H9 (cell line): Measurements from ENCODE around the gene TNFAIP8L3. TPM values are rescaled to one million over a fixed set of nuclear protein-coding genes. Genes with fewer than 3 reads are reported as not detected.

Experiments used
- DNase-seq: peaks from one replicate; pipeline ENCODE4 v3.0.0-alpha.2; 2017
- H2AFZ ChIP-seq: one replicate; pipeline ENCODE4 v1.6.1; 2013; ENCODE audit warnings: mild to moderate bottlenecking, low read length, control low read depth, moderate library complexity
- H2AK5ac ChIP-seq: 2 replicates; pipeline ENCODE4 v1.6.1; 2013; ENCODE audit warnings: low read length, control low read depth, mixed read lengths; ENCODE audit not compliant: insufficient read length
- H2BK120ac ChIP-seq: one replicate; pipeline ENCODE4 v1.6.1; 2013; ENCODE audit warnings: low read depth, mild to moderate bottlenecking, low read length, control low read depth, inconsistent platforms; ENCODE audit not compliant: poor library complexity, severe bottlenecking
- H2BK12ac ChIP-seq: 2 replicates; pipeline ENCODE4 v1.6.1; 2013; ENCODE audit warnings: low read length, control low read depth, mixed read lengths, low read depth; ENCODE audit not compliant: insufficient read length
- H2BK15ac ChIP-seq: 2 replicates; pipeline ENCODE4 v1.6.1; 2013; ENCODE audit warnings: low read depth, low read length, control low read depth
- H2BK20ac ChIP-seq: one replicate; pipeline ENCODE4 v1.6.1; 2013; ENCODE audit warnings: low read depth, mild to moderate bottlenecking, low read length, control low read depth, inconsistent platforms; ENCODE audit not compliant: poor library complexity, severe bottlenecking
- H2BK5ac ChIP-seq: 2 replicates; pipeline ENCODE4 v1.6.1; 2013; ENCODE audit warnings: low read length, control low read depth, mixed read lengths; ENCODE audit not compliant: insufficient read length
- H3K14ac ChIP-seq: 2 replicates; pipeline ENCODE4 v1.6.1; 2013; ENCODE audit warnings: low read length, control low read depth; ENCODE audit not compliant: insufficient read depth
- H3K18ac ChIP-seq: 2 replicates; pipeline ENCODE4 v1.6.1; 2013; ENCODE audit warnings: low read depth, mild to moderate bottlenecking, mixed read lengths, low read length, control low read depth; ENCODE audit not compliant: insufficient read length
- H3K23ac ChIP-seq: 2 replicates; pipeline ENCODE4 v1.6.1; 2013; ENCODE audit warnings: low read length, control low read depth, mixed read lengths, low read depth; ENCODE audit not compliant: insufficient read length
- H3K23me2 ChIP-seq: 2 replicates; pipeline ENCODE4 v1.6.1; 2013; ENCODE audit warnings: low read depth, mild to moderate bottlenecking, mixed read lengths, low read length, control low read depth; ENCODE audit not compliant: insufficient read length, poor library complexity, severe bottlenecking
- H3K27ac ChIP-seq: 2 replicates; pipeline ENCODE4 v1.5.1; 2013; ENCODE audit warnings: low read length, control low read depth, mixed read lengths, low read depth; ENCODE audit not compliant: insufficient read length
- H3K27me3 ChIP-seq: 2 replicates; pipeline ENCODE4 v1.6.1; 2013; ENCODE audit warnings: low read length, control low read depth, inconsistent platforms; ENCODE audit not compliant: insufficient read depth
- H3K4ac ChIP-seq: 2 replicates; pipeline ENCODE4 v1.6.1; 2013; ENCODE audit warnings: low read depth, mild to moderate bottlenecking, control low read depth, inconsistent platforms, low read length, moderate library complexity
- H3K4me1 ChIP-seq: 2 replicates; pipeline ENCODE4 v1.6.1; 2013; ENCODE audit warnings: low read length, control low read depth, inconsistent platforms; ENCODE audit not compliant: insufficient read depth
- H3K4me2 ChIP-seq: 2 replicates; pipeline ENCODE4 v1.6.1; 2013; ENCODE audit warnings: low read length, control low read depth, mixed read lengths; ENCODE audit not compliant: insufficient read length, insufficient read depth
- H3K56ac ChIP-seq: 2 replicates; pipeline ENCODE4 v1.6.1; 2013; ENCODE audit warnings: low read depth, mild to moderate bottlenecking, mixed read lengths, low read length, control low read depth; ENCODE audit not compliant: insufficient read length
- H3K79me1 ChIP-seq: 2 replicates; pipeline ENCODE4 v1.6.1; 2013; ENCODE audit warnings: low read depth, mild to moderate bottlenecking, moderate library complexity, low read length, control low read depth, inconsistent platforms; ENCODE audit not compliant: insufficient read depth, poor library complexity, severe bottlenecking
- H3K79me2 ChIP-seq: 2 replicates; pipeline ENCODE4 v1.6.1; 2013; ENCODE audit warnings: low read length, control low read depth, inconsistent platforms; ENCODE audit not compliant: insufficient read depth
- H3K9ac ChIP-seq: 2 replicates; pipeline ENCODE4 v1.6.1; 2013; ENCODE audit warnings: low read length, control low read depth, mixed read lengths; ENCODE audit not compliant: insufficient read length; ENCODE audit errors: extremely low read depth
- H3K9me3 ChIP-seq: one replicate; pipeline ENCODE4 v1.6.1; 2013; ENCODE audit warnings: low read depth, low read length, inconsistent platforms; ENCODE audit not compliant: control insufficient read depth
- H3T11ph ChIP-seq: one replicate; pipeline ENCODE4 v1.6.1; 2013; ENCODE audit warnings: mild to moderate bottlenecking, low read length, control low read depth, inconsistent platforms
- H4K20me1 ChIP-seq: one replicate; pipeline ENCODE4 v1.6.1; 2013; ENCODE audit not compliant: control insufficient read depth, insufficient read length, insufficient read depth
- H4K5ac ChIP-seq: 2 replicates; pipeline ENCODE4 v1.6.1; 2013; ENCODE audit warnings: low read depth, mild to moderate bottlenecking, mixed read lengths, low read length, control low read depth; ENCODE audit not compliant: insufficient read length
- H4K8ac ChIP-seq: replicated peaks from 2 replicates; pipeline ENCODE4 v1.6.1; 2013; ENCODE audit warnings: low read length, control low read depth, mixed read lengths, low read depth; ENCODE audit not compliant: insufficient read length
- H4K91ac ChIP-seq: 2 replicates; pipeline ENCODE4 v1.6.1; 2013; ENCODE audit warnings: low read depth, mild to moderate bottlenecking, moderate library complexity, mixed read lengths, low read length, control low read depth; ENCODE audit not compliant: insufficient read length
- H3K27ac Mint-ChIP-seq, 3 experiments: 2 replicates in 2 of 3; 3 replicates in 1 of 3; pipeline ENCODE4 v1.8.0; 2020 to 2021; ENCODE audit warnings: mixed read lengths in 3 of 3, mild to moderate bottlenecking in 1 of 3, moderate library complexity in 1 of 3
- H3K27me3 Mint-ChIP-seq: 2 replicates; pipeline ENCODE4 v1.8.0; 2021; ENCODE audit warnings: low read depth, mild to moderate bottlenecking, moderate library complexity, mixed read lengths
- H3K36me3 Mint-ChIP-seq, 3 experiments: 2 replicates in 2 of 3; 3 replicates in 1 of 3; pipeline ENCODE4 v1.8.0; 2020 to 2021; ENCODE audit warnings: low read depth in 3 of 3, mixed read lengths in 3 of 3; ENCODE audit not compliant: insufficient read depth in 1 of 3
- H3K4me1 Mint-ChIP-seq, 2 experiments: 2 replicates each; pipeline ENCODE4 v1.8.0; 2020; ENCODE audit warnings: mixed read lengths in 2 of 2
- H3K4me3 Mint-ChIP-seq, 2 experiments: 2 replicates in 1 of 2; 3 replicates in 1 of 2; pipeline ENCODE4 v1.8.0; 2020 to 2021; ENCODE audit warnings: mild to moderate bottlenecking in 2 of 2, mixed read lengths in 2 of 2, moderate library complexity in 1 of 2
- H3K9me3 Mint-ChIP-seq, 2 experiments: 2 replicates in 1 of 2; 3 replicates in 1 of 2; pipeline ENCODE4 v1.8.0; 2020; ENCODE audit warnings: mild to moderate bottlenecking in 2 of 2, mixed read lengths in 2 of 2, moderate library complexity in 1 of 2
- CTCF ChIP-seq: fragments of 200-600 bp; sonication (generic); conservative IDR thresholded peaks from 3 replicates; pipeline ENCODE4 v1.8.0; 2021; ENCODE audit warnings: antibody characterized with exemption, mild to moderate bottlenecking
- WGBS: extraction: QIAGEN DNeasy Blood & Tissue Kit; methylation state at CpG from one replicate; pipeline ENCODE4 v1.1.7; 2013; ENCODE audit warnings: missing lambda C conversion rate, low lambda C conversion rate, mixed read lengths; ENCODE audit not compliant: insufficient read length; ENCODE audit errors: extremely low coverage; 5-methylcytosine and 5-hydroxymethylcytosine counted together
- total RNA-seq: library from RNA; stranded (reverse); gene quantifications from 2 replicates; pipeline ENCODE4 v1.2.1, GENCODE V29; 2021

The TNFAIP8L3 gene
- total RNA-seq, 1 experiment from 2014 or later, result 0.22 TPM

GRCh38 chr15:51077221-51078153, 17.2 kb downstream of the TNFAIP8L3 start:
- H3K27ac ChIP-seq, result no peak overlapping the region
- H3K4me1 ChIP-seq, result peaks cover 3% of the 10 kb centered on the region; the same call in 1 of the 2 replicates
- H3K14ac ChIP-seq, result peak overlapping the region; percentile 9
- H2BK20ac ChIP-seq, result no peak overlapping the region
- no peaks in the 10 kb centered on the region for H3K9me3 ChIP-seq
- H3K18ac ChIP-seq, result peak overlapping the region; percentile 58
- H2BK5ac ChIP-seq, result no peak overlapping the region
- peaks cover 7 to 17% of the 10 kb centered on the region in 2 experiments for H3K4me1 Mint-ChIP-seq
- peak overlapping the region; percentile 59 for H3K9ac ChIP-seq
- H3K9me3 Mint-ChIP-seq, result no peaks in the 10 kb centered on the region; a peak in 1 of 5 replicates
- no peaks in the 10 kb centered on the region for H3K79me2 ChIP-seq
- no CpG with 5 or more reads among the region's 32 CpGs for WGBS
- DNase-seq, result peak; percentile 91
- H3T11ph ChIP-seq, result no peak overlapping the region
- H2BK15ac ChIP-seq, result 0 out of 2 replicates have a peak overlapping the region, but pooled peaks have one; percentile 30
- no peak overlapping the region for H2AFZ ChIP-seq
- no peaks in the 10 kb centered on the region for H3K79me1 ChIP-seq
- peak overlapping the region in 2 of 3 experiments; percentile 81 to 84; a peak in 4 of 7 replicates for H3K27ac Mint-ChIP-seq
- peak overlapping the region; percentile 5 for H4K91ac ChIP-seq
- no peak overlapping the region for H3K23ac ChIP-seq
- no peak overlapping the region for H2AK5ac ChIP-seq
- peaks cover 4% of the 10 kb centered on the region for H3K23me2 ChIP-seq
- no peak overlapping the region for H2BK12ac ChIP-seq
- no peak overlapping the region for H3K56ac ChIP-seq
- H3K36me3 Mint-ChIP-seq, result 0 out of 7 replicates have a peak, but pooled peaks cover 0 to 4% (median 0%) of the 10 kb centered on the region in 3 experiments
- no peaks in the 10 kb centered on the region for H3K27me3 ChIP-seq
- no peak overlapping the region for H3K4ac ChIP-seq
- no peak for TF ChIP-seq CTCF
- H3K4me2 ChIP-seq, result peak overlapping the region; percentile 23
- H4K8ac ChIP-seq, result no peak overlapping the region
- no peak overlapping the region for H2BK120ac ChIP-seq
- H3K27me3 Mint-ChIP-seq, result no peaks in the 10 kb centered on the region; the same call in 1 of the 2 replicates
- H4K20me1 ChIP-seq, result no peaks in the 10 kb centered on the region
- no peak overlapping the region for H4K5ac ChIP-seq
- peak overlapping the region; percentile 36; a peak in 4 of 5 replicates for H3K4me3 Mint-ChIP-seq
